Measurements from ENCODE around the gene ALDH16A1. TPM values are rescaled to one million over a fixed set of nuclear protein-coding genes. Genes with fewer than 3 reads are reported as not detected.

The ALDH16A1 gene
- total RNA-seq (10 to 100 TPM; 38.7 to 50.2 (median 45.8) TPM), polyA plus RNA-seq (10 to 100 TPM; 54.9 to 99.9 (median 94.9) TPM)
- long read RNA-seq, donor 1, partial matches to known transcripts = 0 of 6 reads
- long read RNA-seq, donor 1, other reads (novel, unspliced or antisense) = 0 of 6 reads
- long read RNA-seq, donor 2, transcript ALDH16A1-201 (17 exons, 3,153 nt) = major isoform, 9 of 34 reads
- long read RNA-seq, donor 2, partial matches to known transcripts = 23 of 34 reads
- long read RNA-seq, donor 2, other reads (novel, unspliced or antisense) = 0 of 34 reads

DNA sequence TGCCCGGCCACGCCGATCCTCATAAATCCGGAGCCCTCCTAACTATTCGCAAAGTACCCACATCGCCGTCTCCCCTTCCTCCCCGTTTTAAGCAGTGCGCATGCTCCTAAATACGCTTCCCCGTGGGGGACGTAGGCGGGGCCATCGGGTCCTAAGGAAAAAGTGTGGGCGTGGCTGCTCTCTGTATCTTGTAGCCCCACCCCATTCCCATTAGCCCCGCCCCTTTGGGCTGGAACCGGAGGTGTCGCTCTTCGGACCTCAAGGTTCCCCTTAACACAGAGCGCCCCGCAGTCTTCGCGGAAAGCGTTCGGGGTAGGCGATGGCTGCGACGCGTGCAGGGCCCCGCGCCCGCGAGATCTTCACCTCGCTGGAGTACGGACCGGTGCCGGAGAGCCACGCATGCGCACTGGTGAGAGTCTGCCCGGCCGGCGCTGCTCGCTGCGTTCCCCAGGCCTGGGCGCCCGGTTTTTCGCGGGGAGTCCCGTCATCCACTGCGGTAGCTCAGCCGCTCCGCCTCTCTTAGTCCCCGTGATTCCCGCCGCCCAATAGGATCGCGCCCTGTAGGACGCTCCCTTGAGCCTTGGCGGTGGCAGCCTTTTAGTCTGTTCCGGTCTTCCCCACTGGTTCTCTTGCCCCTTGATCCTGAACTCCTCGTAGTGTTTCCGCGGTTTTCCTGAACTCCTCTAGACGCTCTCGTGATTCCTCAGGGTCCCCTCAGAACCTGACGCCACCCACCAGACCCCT is at the start of gene ALDH16A1:
Gene ALDH16A1, plus strand, starts transcription at position 213 of the 744 bp plus-strand sequence. Its CDS starts 107 bp downstream, at position 320.
- Histone ChIP-seq H3K27ac (peak within 1 kb of the TSS; percentile 95 to 98 (median 98)), H3K4me3 (peak within 1 kb of the TSS; percentile 52 to 85 (median 69)), H3K27me3 (replicated peaks in 1 of 7) (no peaks in the 10 kb centered on the region), H3K4me1 (peaks cover 17 to 88% (median 44%) of the 10 kb centered on the region in 6 donors), H3K9me3 (no peaks in the 10 kb centered on the region), H3K36me3 (peaks cover 0 to 48% (median 9%) of the 10 kb centered on the region in 6 donors)
- DNase-seq = peak; percentile 100
- intact Hi-C loops (cut with DNase I; ENCODE audit: low total_unique reads) = no loop called here
- WGBS, 5 donors = 0 to 1% (median 0%) methylated on average over 57 to 66 of the region's 66 CpGs
- TF ChIP-seq, protein P1, sequence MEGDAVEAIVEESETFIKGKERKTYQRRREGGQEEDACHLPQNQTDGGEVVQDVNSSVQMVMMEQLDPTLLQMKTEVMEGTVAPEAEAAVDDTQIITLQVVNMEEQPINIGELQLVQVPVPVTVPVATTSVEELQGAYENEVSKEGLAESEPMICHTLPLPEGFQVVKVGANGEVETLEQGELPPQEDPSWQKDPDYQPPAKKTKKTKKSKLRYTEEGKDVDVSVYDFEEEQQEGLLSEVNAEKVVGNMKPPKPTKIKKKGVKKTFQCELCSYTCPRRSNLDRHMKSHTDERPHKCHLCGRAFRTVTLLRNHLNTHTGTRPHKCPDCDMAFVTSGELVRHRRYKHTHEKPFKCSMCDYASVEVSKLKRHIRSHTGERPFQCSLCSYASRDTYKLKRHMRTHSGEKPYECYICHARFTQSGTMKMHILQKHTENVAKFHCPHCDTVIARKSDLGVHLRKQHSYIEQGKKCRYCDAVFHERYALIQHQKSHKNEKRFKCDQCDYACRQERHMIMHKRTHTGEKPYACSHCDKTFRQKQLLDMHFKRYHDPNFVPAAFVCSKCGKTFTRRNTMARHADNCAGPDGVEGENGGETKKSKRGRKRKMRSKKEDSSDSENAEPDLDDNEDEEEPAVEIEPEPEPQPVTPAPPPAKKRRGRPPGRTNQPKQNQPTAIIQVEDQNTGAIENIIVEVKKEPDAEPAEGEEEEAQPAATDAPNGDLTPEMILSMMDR (IDR thresholded peaks at IDR 0.05 in 8 of 11, conservative IDR thresholded peaks at IDR 0.05 in 3 of 11) = peak in 3 of 11 experiments; percentile 15 to 46 (median 45)
- TF ChIP-seq POLR2A (IDR thresholded peaks at IDR 0.05) (peak; percentile 14 to 50 (median 14)), POLR2AphosphoS5 (IDR thresholded peaks at IDR 0.05) (peak; percentile 95 to 97 (median 97))

DNA sequence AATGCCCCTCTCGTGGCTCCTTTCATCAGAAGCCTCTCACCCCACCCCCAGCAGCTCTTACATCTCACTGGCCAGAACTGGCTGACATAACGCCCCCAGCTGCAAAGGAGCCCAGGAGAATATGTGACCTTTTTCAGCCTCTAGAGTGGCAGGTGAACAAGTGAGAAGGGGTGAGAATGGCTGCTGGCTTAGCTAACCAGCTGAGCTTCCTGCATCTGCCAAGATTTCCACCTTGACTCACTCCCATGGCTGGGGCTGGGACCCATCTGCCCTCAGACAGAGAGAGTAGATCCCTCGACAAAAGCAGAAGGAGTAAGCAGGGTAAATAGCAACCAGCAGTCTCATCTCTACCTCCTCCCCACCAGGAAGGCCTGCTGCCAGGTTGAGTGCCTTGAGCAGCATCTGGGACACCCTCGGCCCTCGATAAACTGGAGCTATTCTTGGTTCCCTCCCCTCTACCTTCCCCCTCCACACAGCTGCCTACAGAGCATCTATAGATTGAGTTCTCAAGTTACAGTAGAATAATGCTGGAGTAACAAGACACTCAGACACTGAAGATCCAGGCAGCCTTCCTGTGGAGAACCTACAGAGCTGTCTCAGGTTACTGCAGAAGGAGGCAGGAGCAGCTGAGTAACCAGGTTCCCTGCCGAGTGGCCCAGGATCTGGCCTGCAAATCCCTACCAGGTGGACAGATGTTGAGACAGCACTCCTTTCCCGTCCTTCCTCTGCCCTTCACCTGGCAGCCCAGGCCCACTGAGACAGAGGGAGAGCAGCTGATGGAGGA is 49.4 kb upstream of the ALDH16A1 start:
- intact Hi-C loops (cut with DNase I; ENCODE audit: low total_unique reads) = no loop called here

DNA sequence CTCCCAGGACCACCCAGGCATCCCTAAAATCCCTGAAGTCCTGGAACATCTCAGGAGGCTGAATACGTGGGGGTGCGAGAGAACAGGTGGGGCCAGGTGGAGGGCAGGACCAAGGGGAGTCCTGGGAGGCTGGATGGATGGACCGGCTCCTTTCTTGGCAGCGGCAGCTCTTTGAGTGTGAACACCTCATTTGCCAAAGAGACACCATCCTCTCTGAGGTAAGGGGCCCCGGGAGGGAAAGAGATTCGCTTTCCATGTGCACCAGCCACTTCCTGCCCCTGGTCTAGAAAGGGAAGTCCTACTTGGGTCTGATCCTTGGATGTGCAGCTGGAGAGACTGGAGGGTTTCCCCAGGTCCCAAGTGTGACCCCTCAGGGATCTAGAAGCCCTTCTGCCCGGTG is 45.9 kb upstream of the ALDH16A1 start:
- no peaks in the 10 kb centered on the region for H3K36me3 ChIP-seq
- WGBS, 5 donors = 69 to 77% (median 74%) methylated on average over 7 of the region's 7 CpGs
- no peaks in the 10 kb centered on the region for H3K9me3 ChIP-seq
- intact Hi-C loops (cut with DNase I; ENCODE audit: low total_unique reads) = no loop called here
- DNase-seq = no peak
- TF ChIP-seq POLR2A (IDR thresholded peaks at IDR 0.05) (no peak), POLR2AphosphoS5 (IDR thresholded peaks at IDR 0.05) (no peak)
- TF ChIP-seq, protein P1 (IDR thresholded peaks at IDR 0.05 in 8 of 11, conservative IDR thresholded peaks at IDR 0.05 in 3 of 11) = no peak
- peaks cover 5 to 39% (median 18%) of the 10 kb centered on the region in 6 donors for H3K4me1 ChIP-seq
- no peaks in the 10 kb centered on the region for H3K27me3 ChIP-seq (replicated peaks in 1 of 7)
- H3K27ac ChIP-seq = no peak overlapping the region
- no peak overlapping the region for H3K4me3 ChIP-seq

More for the DNA sequence above, 49.4 kb upstream of the ALDH16A1 start:
- no peaks in the 10 kb centered on the region for H3K36me3 ChIP-seq
- peak overlapping the region in 2 of 8 donors; percentile 8 to 24 for H3K27ac ChIP-seq
- peaks cover 0 to 20% (median under 1%) of the 10 kb centered on the region in 6 donors for H3K4me1 ChIP-seq
- no peak overlapping the region for H3K4me3 ChIP-seq
- no peaks in the 10 kb centered on the region for H3K27me3 ChIP-seq (replicated peaks in 1 of 7)
- no peak for DNase-seq
- TF ChIP-seq, protein P1 (IDR thresholded peaks at IDR 0.05 in 8 of 11, conservative IDR thresholded peaks at IDR 0.05 in 3 of 11) = no peak
- TF ChIP-seq POLR2AphosphoS5 (IDR thresholded peaks at IDR 0.05) (no peak), POLR2A (IDR thresholded peaks at IDR 0.05) (no peak)
- WGBS, 5 donors = 55 to 62% (median 61%) methylated on average over 7 of the region's 7 CpGs
- H3K9me3 ChIP-seq = no peaks in the 10 kb centered on the region
